Endothelial cell of umbilical vein (primary cell): ENCODE results near the gene ALOX5.

ENCODE experiments used
- EZH2 ChIP-seq: IDR thresholded peaks from 2 replicates; pipeline ENCODE4 v1.6.1; 2012; ENCODE audit warnings: borderline replicate concordance, low read depth, mild to moderate bottlenecking, moderate library complexity, low read length, inconsistent platforms; ENCODE audit not compliant: severe bottlenecking
- FOS ChIP-seq: IDR thresholded peaks from 2 replicates; pipeline ENCODE4 v1.6.1; 2011; ENCODE audit warnings: mild to moderate bottlenecking, low read length, moderate library complexity, borderline replicate concordance; ENCODE audit not compliant: insufficient read depth
- JUN ChIP-seq: IDR thresholded peaks from 2 replicates; pipeline ENCODE4 v1.6.1; 2011; ENCODE audit warnings: borderline replicate concordance, low read depth; ENCODE audit not compliant: insufficient read length, insufficient read depth
- MYC ChIP-seq: IDR thresholded peaks from one replicate; pipeline ENCODE4 v1.6.1; 2011; ENCODE audit warnings: mild to moderate bottlenecking, low read depth, low read length
- POLR2A ChIP-seq: IDR thresholded peaks from 2 replicates; pipeline ENCODE4 v1.6.1; 2012; ENCODE audit warnings: low read depth, mild to moderate bottlenecking, control low read depth, low read length
- POLR2AphosphoS5 ChIP-seq: IDR thresholded peaks from 2 replicates; pipeline ENCODE4 v1.6.1; 2012; ENCODE audit warnings: low read depth, mild to moderate bottlenecking, control low read depth, low read length, moderate library complexity; ENCODE audit not compliant: insufficient read depth
- TF ChIP-seq, protein P1 (sequence below), 2 donors: IDR thresholded peaks; 1 replicate in 1 of 2; 2 replicates in 1 of 2; pipeline ENCODE4 v1.5.1; 2011; ENCODE audit warnings: low read length in 2 of 2, mild to moderate bottlenecking in 2 of 2, moderate library complexity in 2 of 2, control low read depth in 1 of 2, inconsistent platforms in 1 of 2, low read depth in 1 of 2; ENCODE audit not compliant: insufficient read depth in 1 of 2; ENCODE audit errors: extremely low read depth in 1 of 2
- TF ChIP-seq, protein P2 (sequence below): IDR thresholded peaks from 2 replicates; pipeline ENCODE4 v1.6.1; 2011; ENCODE audit not compliant: insufficient read depth, insufficient read length

DNA sequence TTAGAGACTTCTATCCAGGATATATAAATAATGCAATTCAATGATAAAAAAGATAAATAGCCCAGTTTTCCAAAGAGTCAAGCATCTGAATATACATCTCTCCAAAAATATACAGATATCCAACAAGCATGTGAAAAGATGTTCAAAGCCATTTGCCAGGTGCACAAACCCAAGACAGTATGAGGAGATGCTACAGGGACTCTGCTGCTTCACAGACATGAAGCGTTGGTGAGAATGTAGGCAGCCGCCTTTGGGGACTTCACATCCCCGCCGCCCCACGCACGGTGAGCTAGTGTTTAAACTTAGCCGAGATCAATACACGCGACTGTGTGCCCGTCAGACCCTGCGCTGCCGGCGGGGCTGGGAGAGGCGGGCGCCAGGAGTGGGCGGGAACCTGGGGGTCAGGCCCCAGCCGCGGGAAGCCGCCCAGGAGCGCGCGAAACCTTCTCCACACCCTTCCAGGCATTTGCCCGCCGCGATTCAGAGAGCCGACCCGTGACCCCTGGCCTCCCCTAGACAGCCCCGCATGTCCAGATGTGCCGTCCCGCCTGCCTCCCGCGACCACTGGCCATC lies 927 bp upstream of the ALOX5 start:
- TF ChIP-seq, protein P1, sequence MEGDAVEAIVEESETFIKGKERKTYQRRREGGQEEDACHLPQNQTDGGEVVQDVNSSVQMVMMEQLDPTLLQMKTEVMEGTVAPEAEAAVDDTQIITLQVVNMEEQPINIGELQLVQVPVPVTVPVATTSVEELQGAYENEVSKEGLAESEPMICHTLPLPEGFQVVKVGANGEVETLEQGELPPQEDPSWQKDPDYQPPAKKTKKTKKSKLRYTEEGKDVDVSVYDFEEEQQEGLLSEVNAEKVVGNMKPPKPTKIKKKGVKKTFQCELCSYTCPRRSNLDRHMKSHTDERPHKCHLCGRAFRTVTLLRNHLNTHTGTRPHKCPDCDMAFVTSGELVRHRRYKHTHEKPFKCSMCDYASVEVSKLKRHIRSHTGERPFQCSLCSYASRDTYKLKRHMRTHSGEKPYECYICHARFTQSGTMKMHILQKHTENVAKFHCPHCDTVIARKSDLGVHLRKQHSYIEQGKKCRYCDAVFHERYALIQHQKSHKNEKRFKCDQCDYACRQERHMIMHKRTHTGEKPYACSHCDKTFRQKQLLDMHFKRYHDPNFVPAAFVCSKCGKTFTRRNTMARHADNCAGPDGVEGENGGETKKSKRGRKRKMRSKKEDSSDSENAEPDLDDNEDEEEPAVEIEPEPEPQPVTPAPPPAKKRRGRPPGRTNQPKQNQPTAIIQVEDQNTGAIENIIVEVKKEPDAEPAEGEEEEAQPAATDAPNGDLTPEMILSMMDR (IDR thresholded peaks at IDR 0.05; ENCODE audit: extremely low read depth in 1 of 2, insufficient read depth in 1 of 2, low read depth in 1 of 2, low read length in 2 of 2), result no peak
- no peak for TF ChIP-seq POLR2A
- TF ChIP-seq FOS, result no peak
- TF ChIP-seq POLR2AphosphoS5, result no peak
- no peak for TF ChIP-seq EZH2
- TF ChIP-seq, protein P2, sequence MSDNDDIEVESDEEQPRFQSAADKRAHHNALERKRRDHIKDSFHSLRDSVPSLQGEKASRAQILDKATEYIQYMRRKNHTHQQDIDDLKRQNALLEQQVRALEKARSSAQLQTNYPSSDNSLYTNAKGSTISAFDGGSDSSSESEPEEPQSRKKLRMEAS, result no peak
- no peak for TF ChIP-seq JUN
- TF ChIP-seq MYC, result no peak
